HG03045 (cell line): ENCODE results near the gene PSD.

Source experiments
- ATAC-seq: cut with Tn5 transposase; IDR thresholded peaks from one replicate; pipeline ENCODE4 v1.9.1; 2021; ENCODE audit warnings: mild to moderate bottlenecking, moderate library complexity; ENCODE audit not compliant: unreplicated experiment

The PSD gene

GRCh38 chr10:102420714-102421506 lies 2.3 kb upstream of the PSD start, which contains the start of gene FBXL15:
FBXL15 (plus strand) TSS chr10:102420836; CDS start chr10:102421130, 294 bp downstream.
- ATAC-seq: peak; percentile 71

GRCh38 chr10:102420181-102420713 lies 1.7 kb upstream of the PSD start:
- ATAC-seq: no peak

GRCh38 chr10:102419269-102420180 lies 940 bp upstream of the PSD start:
- no peak for ATAC-seq

- ATAC-seq: no peak
Measured at GRCh38 chr10:102416695-102417094, 1.9 kb downstream of the PSD start.

- ATAC-seq: no peak
Measured at GRCh38 chr10:102416283-102416682, 2.3 kb downstream of the PSD start.

- no peak for ATAC-seq
Measured at GRCh38 chr10:102414749-102415148, 3.8 kb downstream of the PSD start.

GRCh38 chr10:102413806-102414561 lies 4.6 kb downstream of the PSD start:
- no peak for ATAC-seq

- ATAC-seq: no peak
Measured at GRCh38 chr10:102413053-102413705, 5.4 kb downstream of the PSD start.

GRCh38 chr10:102412293-102412692 lies 6.3 kb downstream of the PSD start:
- no peak for ATAC-seq

- no peak for ATAC-seq
Measured at GRCh38 chr10:102411341-102412255, 7.0 kb downstream of the PSD start.

- no peak for ATAC-seq
Measured at GRCh38 chr10:102410429-102411073, 8.0 kb downstream of the PSD start.

- no peak for ATAC-seq
Measured at GRCh38 chr10:102409604-102410428, 8.8 kb downstream of the PSD start.

- no peak for ATAC-seq
Measured at GRCh38 chr10:102408728-102409603, 9.6 kb downstream of the PSD start.

GRCh38 chr10:102408131-102408727 lies 10.4 kb downstream of the PSD start:
- ATAC-seq: no peak

GRCh38 chr10:102407425-102408130 lies 11.0 kb downstream of the PSD start:
- no peak for ATAC-seq

GRCh38 chr10:102406815-102407214 lies 11.8 kb downstream of the PSD start:
- no peak for ATAC-seq
